ENCODE data around the gene GPSM1.

The GPSM1 gene

DNA sequence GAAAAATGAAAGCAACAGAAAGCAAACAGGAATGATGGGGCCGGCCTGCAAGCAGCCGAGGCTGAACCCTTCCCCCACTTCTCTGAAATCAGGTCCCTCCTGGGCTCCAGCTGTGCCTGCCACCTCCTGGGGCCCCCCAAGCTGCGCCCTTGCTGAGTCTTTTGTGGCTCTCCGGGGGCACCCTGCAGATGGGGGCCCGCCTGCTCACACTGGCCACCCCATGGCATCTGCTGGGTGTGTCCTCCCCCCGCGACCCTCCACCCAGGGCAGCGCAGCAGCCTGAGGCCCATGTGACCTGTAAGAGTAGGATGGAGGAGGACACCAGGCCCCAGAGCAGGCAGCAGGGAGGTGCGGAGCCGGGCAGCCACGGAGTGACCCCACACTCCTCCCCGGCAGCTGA lies 5.7 kb downstream of the GPSM1 start:
- no peak overlapping the region for H3K4me3 ChIP-seq (ENCODE audit: low read depth, low read length)
- TF ChIP-seq, protein P1, sequence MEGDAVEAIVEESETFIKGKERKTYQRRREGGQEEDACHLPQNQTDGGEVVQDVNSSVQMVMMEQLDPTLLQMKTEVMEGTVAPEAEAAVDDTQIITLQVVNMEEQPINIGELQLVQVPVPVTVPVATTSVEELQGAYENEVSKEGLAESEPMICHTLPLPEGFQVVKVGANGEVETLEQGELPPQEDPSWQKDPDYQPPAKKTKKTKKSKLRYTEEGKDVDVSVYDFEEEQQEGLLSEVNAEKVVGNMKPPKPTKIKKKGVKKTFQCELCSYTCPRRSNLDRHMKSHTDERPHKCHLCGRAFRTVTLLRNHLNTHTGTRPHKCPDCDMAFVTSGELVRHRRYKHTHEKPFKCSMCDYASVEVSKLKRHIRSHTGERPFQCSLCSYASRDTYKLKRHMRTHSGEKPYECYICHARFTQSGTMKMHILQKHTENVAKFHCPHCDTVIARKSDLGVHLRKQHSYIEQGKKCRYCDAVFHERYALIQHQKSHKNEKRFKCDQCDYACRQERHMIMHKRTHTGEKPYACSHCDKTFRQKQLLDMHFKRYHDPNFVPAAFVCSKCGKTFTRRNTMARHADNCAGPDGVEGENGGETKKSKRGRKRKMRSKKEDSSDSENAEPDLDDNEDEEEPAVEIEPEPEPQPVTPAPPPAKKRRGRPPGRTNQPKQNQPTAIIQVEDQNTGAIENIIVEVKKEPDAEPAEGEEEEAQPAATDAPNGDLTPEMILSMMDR (IDR thresholded peaks at IDR 0.05; ENCODE audit: insufficient read depth, low read length, missing control alignments): no peak
- ChIA-PET CTCF (no interaction called here), POLR2A (no interaction called here)
- no peak for DNase-seq (ENCODE audit: low read depth, low spot score)

DNA sequence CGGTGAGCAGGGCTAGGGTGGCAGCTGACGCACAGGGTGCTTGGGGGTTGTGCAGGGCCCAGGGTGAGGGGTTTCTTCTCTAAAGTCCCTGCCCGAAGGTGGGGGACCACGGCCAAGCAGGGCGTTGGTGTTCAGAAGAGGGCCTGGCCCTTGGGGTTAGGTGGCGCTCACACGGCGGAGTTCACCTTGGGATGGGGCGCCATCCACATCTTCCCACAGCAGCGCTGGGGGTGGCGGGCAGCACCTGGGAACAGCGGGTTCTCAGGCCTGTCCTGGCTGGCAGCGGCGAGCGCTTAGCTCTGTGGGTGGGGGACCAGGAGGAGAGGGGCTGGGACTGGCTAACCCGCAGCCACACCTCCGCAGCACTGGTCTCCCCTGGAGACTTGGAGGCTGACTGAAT lies 6.1 kb downstream of the GPSM1 start:
- POLR2A ChIA-PET: no interaction called here
- no peak for DNase-seq (ENCODE audit: low read depth, low spot score)
- CTCF ChIA-PET: no interaction called here
- no peak overlapping the region for H3K4me3 ChIP-seq (ENCODE audit: low read depth, low read length)
- TF ChIP-seq, protein P1 (IDR thresholded peaks at IDR 0.05; ENCODE audit: insufficient read depth, low read length, missing control alignments): no peak

DNA sequence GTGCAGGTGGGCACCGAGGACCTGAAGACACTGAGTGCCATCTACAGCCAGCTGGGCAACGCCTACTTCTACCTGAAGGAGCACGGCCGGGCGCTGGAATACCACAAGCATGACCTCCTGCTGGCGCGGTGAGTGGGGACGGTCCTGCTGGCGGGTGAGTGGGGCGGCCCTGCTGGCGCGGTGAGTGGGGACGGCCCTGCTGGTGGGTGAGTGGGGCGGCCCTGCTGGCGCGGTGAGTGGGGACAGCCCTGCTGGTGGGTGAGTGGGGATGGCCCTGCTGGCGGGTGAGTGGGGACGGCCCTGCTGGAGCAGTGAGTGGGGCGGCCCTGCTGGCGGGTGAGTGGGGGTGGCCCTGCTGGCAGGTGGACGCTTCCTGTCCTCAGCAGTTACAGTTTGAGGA lies 7.2 kb downstream of the GPSM1 start:
- ChIA-PET CTCF (interaction anchor here (0.9 to 1.3 kb wide), 2 partner anchors 11 to 66 kb away, joined by 3 to 4 read pairs; no protein-coding TSS in a partner anchor), POLR2A (no interaction called here)
- DNase-seq (ENCODE audit: low read depth, low spot score): no peak
- TF ChIP-seq, protein P1 (IDR thresholded peaks at IDR 0.05; ENCODE audit: insufficient read depth, low read length, missing control alignments): no peak
- no peak overlapping the region for H3K4me3 ChIP-seq (ENCODE audit: low read depth, low read length)

DNA sequence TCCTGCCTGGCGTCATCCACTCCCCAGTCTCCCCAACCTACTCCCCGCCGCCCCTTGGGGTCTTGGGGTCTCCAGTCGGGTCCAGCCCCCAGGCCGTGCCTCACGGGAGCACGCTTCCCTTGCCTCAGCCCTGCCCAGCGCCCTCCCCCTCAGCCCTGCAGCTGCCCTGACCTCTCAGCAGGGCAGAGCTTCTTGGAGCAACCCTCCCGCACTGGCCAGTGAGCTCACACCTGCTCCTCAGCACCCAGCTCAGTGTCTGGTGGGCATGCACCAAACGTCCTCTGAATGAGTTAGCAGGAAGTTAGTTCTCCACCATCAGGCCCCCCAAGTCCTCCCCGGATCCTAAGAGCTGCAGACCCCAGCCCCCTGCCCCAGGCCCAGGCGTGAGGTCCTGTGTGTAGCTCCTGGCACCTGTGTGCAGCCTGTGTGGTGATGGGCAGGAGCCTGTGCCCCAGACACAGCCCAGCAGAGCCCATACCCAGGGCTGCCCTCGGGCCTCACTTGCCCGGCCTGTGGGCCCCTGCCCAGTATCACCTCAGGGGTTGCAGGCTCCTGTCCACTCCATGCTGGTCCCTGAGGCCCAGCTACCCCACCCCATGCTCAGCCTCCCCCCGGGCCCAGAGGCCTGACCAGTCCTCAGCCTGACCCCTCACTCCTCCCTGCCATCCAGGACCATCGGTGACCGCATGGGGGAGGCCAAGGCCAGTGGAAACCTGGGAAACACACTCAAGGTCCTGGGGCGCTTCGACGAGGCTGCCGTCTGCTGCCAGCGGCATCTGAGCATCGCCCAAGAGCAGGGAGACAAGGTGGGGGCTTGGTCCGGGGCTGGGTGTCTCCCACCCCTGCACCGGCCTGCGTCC lies 8.2 kb downstream of the GPSM1 start:
- no peak overlapping the region for H3K4me3 ChIP-seq (ENCODE audit: low read depth, low read length)
- POLR2A ChIA-PET: interaction anchor here (1.3 to 1.4 kb wide), 2 partner anchors 8 to 10 kb away, joined by 3 to 4 read pairs; partner anchors contain the start of gene GPSM1
- TF ChIP-seq, protein P1 (IDR thresholded peaks at IDR 0.05; ENCODE audit: insufficient read depth, low read length, missing control alignments): no peak
- no peak for DNase-seq (ENCODE audit: low read depth, low spot score)
- CTCF ChIA-PET: interaction anchor here (0.9 to 2.5 kb wide), 5 partner anchors 10 to 65 kb away, joined by 3 to 11 read pairs (median 4); partner anchors contain the start of gene DNLZ

DNA sequence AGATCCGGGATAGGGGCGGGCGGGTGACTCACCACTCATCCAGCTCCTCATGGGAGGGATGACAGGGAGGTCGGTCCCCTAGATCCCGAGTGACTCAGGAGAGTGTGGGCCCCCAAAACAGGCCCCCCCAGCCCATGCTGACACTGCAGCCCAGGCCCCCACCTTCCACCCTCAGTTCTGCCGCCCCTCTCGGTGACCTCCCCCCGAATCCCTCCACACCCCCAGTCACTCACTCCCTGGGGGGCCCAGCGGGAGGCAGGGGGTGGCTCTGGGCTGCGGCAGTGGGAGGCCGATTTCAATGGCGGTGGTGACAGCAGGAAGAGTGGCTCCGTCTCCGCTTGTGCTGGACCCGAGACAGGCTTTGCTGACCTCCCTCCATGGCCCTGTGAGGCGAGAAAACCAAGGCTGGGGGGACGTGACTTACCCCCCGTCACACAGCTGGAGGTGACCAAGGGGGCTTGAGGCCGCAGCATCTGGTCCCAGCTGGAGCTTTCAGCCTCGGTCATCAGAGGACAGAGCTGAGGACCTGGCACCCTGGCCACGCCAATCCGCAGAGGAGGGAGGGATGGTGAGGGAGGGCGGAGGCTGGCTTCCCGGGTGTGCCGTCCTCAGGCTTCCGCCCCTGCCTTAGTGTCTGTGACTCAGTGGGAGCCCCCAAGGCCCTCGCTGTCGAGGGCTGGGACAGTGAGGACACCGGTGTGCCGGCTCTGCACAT lies 9.0 kb downstream of the GPSM1 start:
- CTCF ChIA-PET: interaction anchor here (1.1 to 2.5 kb wide), 2 partner anchors 10 to 11 kb away, joined by 3 to 11 read pairs; no protein-coding TSS in a partner anchor

More for the DNA sequence above, 9.0 kb downstream of the GPSM1 start:
- TF ChIP-seq, protein P1 (IDR thresholded peaks at IDR 0.05; ENCODE audit: insufficient read depth, low read length, missing control alignments): no peak
- POLR2A ChIA-PET: interaction anchor here (0.6 to 1.4 kb wide), 3 partner anchors 9 to 25 kb away, joined by 3 to 4 read pairs (median 3); partner anchors contain the start of gene GPSM1
- no peak for DNase-seq (ENCODE audit: low read depth, low spot score)
- no peak overlapping the region for H3K4me3 ChIP-seq (ENCODE audit: low read depth, low read length)
